Hematopoietic multipotent progenitor cell treated with erythropoietin and hydrocortisone succinate and interleukin-3 and kit ligand, for 8 days (in vitro differentiated cells): ENCODE measurements around the gene S100A10.

Experiments used
- DNase-seq: peaks from one replicate; pipeline ENCODE4 v3.0.0-alpha.2; 2015

The S100A10 gene

DNA sequence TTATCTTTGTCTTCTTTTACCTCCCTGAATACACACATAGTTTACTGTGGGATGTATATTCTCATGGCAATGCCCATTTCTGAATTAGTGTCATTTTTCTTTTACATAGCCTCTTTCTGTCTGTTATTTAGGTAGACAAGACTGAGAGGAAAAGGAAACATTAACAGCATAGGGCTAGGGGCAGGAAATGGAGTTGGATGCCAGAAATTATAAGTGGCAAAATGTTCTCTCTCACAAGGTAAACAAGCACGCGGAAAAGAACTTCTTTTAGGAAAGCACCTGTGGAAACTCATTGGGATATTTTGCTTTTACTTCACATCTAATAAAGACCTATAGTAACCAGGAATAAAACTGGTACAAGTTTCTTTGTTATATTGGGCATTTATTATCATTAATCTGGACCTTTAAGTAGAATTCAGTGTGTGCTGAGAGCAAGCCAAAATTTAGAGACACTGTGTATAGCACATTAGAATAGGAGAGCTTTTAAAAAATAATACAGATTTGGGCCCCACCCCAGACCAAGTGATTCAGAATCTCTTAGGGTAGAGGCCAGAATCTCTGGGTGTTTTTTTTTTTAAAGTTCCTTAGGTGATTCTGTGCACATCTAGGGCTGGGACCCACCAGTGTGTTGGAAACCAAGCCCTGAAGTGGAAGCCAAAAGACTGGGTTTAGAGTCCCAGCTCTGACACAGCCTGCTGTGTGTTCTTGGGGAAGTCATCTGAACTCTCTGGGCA lies 32.7 kb downstream of the S100A10 start:
- no peak for DNase-seq

DNA sequence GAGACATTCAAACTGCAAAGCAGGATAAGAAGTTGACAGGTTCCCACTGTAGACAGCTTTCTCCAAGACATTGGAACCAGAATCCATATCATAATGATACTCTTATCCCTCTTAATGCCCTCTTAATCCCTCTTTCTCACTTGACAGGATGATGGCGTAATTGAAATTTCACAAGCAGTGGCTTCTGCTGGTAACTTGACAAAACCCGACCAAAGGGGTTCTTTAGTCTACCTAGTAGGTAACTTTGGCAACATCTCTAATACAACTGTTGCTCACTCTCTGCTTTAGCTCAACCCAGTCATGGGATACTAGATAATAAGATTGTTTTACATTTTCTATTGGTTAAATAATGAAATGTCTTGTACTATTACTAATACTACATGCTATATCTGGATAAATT lies 34.7 kb downstream of the S100A10 start:
- DNase-seq: no peak

DNA sequence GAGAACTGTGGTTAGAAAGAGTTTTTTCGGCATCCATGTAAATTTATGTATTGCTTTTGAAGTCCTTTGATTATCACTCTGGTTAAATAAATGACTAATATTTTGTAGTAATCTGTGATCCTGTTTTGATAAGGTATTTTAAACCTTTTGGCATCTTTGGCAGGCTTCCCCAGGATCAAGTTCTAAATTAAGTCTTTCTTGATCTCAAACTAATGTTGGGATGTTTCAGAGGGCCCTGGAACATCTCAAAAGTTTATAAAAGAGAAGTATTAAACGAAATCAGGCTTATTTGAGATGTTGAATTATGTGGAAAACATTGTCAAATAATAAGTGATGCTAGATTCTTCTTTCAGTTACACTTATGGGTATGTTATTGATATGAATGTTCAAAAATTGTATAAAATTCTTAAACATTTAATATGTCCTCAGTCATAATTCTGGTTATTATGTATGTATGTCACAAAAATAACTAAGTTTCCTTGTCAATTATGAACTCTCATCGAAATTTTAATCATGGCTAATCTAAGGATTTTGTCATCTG lies 36.6 kb downstream of the S100A10 start:
- DNase-seq: no peak

DNA sequence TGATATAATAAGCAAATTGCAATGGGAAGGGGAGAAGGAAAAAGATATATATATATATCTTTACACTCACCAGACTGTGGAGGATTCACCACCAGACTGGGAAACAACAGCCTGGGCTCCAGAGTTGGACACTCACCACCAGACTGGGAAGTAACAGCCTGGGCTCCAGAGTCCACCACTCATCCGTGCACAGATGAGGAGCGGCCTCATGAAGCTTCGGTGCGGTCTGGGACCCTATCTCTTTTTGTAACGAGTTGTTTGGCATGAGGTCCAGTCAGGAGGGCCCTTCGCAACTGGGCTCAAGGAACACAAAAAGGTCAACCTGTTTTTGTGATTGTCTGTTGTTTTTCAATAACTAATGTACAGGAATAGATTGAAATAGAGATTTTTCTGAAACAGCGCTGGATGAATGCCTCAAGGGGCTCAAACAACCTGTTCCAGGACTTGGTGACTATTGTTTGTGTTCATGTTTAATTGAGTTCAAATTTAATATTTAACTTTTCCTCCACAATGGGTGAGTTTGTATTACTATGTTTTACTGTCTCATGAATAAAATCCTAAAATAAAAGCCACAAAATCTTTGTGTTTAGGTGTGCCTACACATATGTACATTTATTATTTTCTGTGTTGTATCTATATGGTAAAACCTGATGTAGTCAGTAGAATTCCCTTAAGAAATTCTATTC lies 40.1 kb downstream of the S100A10 start:
- no peak for DNase-seq

DNA sequence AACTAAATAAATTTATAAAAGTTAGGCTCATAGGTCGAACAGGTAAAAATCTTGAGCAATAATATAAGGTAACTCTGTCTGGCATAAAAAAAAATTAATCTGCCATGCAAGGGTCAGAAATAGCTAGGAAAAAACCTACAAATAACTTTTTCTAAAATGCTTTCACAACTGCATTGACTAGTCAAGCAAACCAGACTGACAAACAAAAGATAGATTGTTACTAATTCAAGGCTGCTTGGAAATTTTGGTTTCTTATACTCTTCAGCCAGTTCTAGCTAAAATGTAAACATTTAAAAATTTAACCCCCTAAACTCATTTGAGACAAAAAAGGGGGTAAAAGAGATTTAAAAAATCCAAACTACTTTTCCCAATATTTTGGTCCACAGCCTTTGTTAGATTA lies 40.8 kb downstream of the S100A10 start:
- DNase-seq: no peak

DNA sequence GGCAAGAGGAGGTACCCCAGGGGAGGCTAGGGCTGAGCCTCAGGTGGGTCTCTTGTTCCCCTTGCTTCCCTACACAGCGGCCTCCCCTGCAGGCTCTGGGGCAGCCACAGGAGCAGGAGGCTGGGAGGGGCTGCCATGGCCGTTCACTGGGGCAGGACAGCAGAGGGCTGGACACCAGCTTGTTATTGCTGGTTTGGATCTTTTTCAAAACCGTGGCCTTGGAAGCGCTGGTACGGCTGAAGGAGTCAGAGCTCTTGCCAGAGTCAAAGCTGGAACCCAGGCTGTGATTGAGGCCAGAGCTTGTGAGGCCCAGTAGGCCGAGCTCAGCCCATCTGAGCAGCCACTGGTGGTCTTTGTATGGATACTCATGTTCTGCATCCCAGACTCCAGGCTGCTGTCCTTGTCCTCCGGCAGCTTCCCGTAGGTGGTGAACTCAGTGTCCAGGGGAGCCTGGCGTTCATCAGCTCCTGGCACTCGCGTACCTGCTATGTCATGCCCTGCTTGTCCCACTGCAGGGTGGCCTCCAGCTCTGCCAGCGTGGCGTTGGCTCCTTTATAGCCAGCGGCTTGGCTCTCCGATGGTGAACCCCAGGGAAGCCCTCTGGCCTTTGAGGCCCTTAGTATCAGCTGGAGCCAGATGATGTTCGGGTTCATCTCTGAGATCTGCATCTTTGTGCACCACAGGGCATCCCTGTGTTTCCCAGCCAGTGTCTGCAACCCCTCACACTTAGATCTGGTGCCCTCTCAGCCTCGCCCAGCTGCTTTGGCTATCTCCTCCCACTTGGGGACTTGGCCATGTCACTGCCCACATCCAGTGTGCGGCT lies 44.1 kb downstream of the S100A10 start:
- DNase-seq: no peak

DNA sequence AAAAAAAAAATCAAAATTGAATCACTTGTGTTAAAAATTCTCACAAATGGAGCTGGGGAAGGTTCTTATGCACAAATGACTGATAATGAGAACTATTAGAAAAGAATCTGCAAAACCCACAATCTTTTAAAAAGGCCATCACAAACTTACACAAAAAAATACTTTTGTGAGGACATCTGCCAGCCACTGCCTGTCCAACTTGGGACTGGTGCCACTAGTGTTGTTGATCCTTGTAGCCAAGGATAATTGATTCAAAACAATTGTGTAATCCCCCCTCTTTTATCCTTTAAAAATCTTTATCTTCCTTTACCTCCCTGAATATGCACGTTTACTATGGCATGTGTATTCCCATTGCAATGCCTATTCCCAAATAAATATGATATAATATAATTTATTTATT lies 45.2 kb downstream of the S100A10 start:
- no peak for DNase-seq

DNA sequence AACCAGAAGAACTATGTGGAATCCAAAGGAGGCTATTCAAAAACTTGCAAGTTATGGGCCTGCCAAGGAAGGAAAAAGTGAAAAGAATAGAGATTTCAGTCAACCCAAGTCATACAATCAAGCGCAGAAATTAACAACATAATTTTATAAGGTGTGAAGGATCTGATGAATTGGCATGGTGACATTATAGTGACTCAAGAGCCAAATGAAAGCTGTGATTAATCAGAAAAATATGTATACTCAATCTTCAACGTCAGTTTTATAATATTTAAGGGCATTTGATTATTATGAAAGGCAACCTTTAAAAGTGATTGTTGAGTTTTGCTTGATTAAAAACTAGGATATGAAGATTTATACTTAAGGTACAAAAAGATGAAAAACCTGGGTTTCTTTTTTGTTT lies 46.5 kb downstream of the S100A10 start:
- DNase-seq: no peak

DNA sequence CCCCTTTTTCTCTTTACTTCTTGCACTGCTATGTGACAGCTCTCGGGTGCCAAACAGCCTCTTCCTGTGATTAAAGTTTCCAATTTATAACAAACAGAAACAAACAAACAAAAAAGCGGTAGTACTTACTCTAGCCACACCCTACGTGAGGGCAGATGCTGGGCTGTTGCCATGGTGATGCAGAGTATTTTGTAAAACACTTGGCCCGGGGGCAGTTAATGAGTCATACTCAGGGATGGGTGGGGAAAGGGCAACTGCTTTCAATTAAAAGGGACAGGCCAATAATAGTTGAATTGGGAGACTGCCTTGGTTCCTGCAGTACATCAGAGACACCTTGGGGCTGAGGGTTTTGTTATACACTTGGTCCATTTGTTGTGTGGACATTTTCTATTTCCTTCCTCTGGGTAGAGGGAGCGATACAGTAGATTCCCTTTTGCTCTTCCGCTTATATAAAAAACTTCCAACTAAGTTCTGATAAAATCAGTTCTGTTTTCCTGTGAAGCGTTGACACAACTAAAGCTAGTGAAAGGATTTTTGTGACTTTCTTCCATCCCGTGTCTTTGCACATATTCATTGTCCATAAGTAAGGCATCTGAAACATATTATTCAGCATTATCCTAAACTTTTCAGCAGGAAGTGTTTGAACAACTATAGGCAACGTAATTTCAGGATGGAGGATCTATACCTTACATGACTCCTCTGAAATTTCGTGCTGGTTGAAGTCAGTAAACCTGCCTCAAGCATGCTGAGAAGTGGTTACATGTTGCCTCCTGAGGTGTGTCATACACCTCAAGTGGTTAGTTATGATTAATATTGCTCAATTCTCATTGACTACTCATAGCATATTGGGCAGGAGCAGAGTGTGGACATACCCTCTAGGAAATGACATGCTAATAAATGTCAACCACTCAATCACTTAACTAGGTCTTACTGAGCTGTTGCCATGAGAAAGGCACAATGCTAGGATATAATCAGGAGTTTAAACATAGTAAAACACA lies 47.6 kb downstream of the S100A10 start:
- DNase-seq: peak; percentile 98

DNA sequence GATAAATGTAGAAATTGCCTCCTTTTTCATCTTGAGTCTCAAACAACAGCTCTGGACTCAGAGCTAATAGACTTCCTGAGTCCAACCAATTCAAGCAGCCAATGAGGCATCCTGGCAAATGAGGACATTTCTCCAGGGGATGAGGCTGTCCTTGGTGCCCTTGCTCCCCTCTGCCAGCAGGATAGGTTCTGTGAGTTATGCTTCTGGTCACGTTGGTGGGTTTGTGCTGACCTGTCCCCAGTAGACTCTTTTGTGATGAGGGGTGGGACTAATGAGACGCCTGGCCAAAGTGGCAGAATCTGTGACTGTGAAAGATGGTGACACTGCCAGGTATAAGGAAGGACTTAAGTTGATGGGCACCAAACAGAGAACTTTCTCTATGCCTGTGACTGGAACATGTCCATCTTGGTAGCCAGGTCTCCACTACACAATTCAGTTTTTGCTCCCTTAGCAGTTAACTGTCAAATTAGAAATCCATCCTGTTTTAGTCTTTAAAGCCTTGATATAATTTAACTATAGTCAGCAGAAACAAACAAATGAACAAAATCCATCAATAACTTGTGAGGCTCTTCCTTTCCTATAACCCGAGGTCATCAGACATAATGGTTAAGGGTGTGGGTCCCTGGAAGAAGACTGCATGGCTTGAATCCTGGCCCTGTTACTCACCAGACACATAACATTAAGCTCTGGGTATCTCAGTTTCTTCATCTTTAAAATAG lies 48.6 kb downstream of the S100A10 start:
- no peak for DNase-seq

DNA sequence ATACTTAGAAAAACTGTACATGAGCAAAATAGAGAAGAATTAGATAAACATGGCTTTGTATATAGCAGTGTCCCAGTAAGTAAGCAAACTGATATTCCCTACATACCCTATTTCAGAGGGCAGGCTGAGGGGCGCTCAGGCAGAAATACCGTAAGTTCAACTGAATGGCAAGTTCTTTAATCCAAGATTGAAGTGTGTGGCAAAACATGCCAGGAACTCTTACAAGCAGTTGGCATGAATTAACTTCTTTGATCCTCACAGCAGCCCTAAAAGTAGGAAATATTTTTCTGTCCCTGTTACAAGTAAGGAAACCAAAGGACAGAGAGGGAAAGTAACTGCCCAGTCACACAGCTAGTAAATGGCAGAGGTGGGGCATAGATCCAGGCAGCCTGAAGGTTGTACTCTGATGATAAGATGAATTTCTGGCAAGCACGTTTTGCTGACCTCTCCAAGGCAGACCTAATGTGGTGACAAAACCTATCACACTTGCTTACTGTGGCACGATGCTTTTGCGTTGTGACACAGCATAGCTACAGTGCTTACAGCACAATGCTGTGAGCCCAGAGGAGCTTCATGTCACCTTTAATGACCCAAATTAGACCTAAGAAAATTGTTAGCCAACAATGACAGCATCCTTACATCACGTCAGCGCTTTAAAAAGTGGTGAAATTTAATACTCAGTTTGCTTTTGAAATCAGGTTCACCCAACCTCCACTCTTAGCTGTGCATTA lies 49.4 kb downstream of the S100A10 start:
- peak; percentile 93 for DNase-seq

DNA sequence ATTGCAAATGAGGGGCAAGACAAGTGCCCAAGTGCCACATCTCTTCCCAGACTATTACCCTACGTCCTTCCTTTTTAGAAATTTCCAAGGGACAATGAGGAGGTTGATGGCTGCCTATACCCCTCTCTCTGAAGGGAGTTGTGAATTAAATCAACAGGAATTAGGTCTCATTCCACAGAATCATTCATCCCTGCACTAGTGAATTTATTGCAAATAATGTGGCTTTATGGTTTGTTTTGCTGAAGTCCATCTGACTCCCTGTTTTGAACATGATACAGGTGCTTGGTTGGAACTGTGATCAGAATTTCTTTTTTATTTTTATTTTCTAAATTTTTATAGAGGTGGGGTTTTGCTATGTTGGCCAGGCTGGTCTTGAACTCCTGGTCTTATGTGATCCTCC lies 50.1 kb downstream of the S100A10 start:
- no peak for DNase-seq

DNA sequence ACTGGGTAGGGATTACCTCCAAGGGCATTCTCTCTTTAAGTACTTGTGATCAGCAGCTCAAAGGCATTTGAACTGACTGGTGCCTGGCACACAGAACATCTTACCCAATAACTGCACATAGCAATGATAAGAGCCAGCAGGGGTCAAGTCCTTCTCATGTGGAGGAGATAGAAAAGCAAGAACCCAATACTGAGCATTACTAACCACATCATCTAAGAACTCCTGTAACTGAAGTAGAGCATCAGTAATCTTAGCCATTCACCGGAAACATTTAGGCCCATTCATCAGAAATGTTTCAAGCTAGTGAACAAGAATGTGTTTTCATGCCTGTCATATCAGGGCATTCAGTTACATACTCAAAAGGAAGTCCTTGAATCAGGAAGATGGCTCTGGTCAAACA lies 50.8 kb downstream of the S100A10 start:
- peak; percentile 66 for DNase-seq

DNA sequence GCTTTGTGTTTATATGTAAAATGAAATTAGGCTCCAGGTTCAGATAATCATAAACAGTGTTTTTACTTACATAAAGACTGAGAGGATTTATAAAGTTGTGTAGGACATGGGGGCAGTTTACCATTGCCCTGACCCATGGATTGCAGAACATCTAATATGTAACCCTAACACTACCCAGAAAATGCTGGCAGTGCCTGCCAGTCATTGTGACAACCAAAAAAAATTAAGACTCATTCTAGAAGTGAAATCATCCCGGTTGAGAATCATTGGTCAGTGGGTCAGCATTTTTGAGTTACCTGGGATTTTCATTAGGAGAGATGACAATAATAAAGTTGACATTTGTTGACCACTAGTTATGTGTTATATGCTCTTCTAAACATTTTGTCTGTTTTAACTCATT lies 53.1 kb downstream of the S100A10 start:
- no peak for DNase-seq

DNA sequence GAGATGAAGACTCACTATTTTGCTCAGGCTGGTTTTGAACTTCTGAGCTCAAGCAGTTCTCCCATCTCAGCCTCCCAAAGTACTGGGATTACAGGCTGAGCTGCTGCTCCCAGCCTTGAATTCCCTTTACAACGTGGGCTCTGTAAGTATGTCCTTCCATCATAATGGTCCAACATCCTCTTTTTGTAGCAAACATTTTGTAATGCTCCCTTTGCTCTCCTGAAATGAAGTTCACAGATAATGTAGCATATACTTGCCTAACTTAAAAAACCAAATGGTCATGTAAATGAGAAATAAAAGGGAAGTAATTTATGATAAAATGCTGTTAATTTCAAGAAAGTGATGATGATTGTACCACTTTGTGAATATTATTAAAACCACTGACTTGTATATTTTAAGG lies 53.9 kb downstream of the S100A10 start:
- DNase-seq: no peak

DNA sequence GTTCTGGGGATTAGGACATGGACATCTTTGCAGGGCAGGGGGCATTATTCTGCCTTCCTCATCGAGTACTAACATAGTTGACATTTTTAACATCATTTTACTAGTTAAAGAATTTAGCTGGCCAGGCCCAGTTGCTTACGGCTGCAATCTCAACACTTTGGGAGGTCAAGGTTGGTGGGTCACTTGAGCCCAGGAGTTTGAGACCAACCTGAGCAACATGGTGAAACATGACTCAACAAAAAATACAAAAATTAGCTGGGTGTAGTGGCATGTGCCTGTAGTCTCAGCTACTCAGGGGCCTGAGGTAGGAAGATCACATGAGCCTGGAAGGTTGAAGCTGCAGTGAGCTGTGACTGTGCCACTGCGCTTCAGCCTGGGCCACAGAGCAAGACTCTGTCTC lies 54.5 kb downstream of the S100A10 start:
- DNase-seq: no peak

DNA sequence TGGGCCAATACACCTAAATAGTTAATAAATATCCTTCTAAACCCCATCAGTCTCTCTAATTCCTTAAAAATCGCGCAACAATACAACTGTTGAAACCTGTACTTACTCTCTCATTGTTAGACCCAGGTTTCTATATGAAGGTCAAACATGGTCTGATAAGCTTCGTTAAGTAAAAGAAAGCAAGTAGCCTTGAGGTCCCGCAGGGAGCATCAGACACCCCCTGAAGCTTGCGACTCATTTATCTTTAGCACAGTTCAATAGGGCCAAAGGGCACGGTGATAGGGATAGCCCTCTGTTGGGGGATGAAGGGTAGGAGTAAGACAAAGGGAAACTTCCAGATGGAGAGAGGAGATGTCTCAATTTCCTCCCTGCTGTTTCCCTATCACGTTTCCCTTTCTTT lies 57.0 kb downstream of the S100A10 start:
- no peak for DNase-seq

DNA sequence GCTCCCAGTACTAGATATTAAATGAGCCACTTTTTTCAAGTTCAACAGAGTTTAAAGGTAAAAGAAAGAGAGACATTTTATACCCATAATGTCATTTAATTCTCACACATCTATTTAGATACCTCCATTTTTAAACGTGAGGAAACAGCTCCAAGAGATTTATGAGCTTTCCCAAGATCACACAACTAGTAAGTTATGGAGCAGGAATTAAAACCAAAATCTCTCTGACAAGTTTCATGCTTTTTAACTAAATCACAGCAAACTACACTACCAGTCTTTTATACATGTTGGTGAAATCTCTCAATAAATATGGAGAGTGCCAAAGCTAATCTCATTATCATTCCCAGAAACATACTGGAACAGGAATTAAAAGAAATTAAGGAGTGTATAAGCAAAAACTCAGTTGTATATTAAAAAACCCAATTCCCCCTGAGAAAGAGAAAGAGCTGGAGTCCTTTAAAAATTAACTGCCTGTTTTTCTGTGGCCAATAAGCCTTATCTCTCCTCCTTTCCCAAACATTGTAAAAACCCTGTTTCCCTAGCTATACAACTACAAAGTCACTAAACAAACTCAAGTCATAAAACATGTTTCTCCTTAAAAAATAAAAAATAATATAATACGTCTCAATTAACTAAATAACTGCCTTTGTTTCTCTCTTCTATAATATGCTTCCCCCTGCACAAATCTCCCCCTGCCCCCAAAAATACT lies 57.6 kb downstream of the S100A10 start:
- no peak for DNase-seq

DNA sequence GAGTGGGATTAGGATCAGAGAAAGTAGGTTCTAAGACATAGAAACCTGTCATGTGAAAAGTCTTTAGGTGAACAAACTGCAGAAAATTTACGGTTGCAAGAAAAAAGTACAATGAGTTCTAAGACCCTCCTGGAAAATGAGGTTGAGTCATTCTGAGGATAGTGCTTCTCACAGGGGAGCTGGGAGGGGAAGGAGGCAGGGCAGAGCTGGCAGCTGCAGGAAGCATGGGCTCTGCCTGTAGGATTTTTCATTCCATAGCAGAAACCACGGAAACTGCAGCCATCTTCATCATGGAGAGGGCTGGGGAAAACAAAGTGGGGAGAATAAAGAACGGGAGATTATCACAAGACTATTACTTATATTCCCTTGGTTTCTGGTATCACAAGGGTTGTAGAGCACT lies 58.5 kb downstream of the S100A10 start:
- no peak for DNase-seq

DNA sequence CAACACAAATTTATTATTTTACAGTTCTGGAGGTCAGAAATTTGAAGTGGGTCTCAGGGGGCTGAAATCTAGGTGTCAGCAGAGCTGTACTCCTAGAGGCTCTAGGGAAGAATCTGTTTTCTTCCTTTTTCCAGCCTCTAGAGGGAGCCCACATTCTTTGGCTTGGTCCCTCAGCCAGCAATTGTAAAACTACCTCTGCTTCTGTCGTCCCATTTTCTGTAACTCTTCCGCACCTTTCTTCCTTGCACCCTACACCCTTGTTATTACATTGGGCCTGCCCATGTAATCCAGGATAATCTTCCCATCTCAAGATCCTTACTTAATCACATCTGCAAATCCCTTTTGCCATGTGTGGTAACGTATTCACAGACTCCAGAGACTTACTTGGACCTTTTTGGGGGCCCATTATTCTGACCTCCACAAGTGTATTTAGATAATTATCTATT lies 59.6 kb downstream of the S100A10 start:
- peak; percentile 80 for DNase-seq
